GM10266 (cell line): Measurements from ENCODE around the gene SUPT6H.

ENCODE experiments used
- DNase-seq: peaks from one replicate; pipeline ENCODE4 v3.0.0; 2012; ENCODE audit errors: extremely low spot score
- TF ChIP-seq, protein P1 (sequence below): IDR thresholded peaks from 2 replicates; pipeline ENCODE4 v1.5.1; 2012; ENCODE audit warnings: mild to moderate bottlenecking, low read depth; ENCODE audit not compliant: control insufficient read depth, insufficient read depth; ENCODE audit errors: missing control alignments

SUPT6H gene

DNA sequence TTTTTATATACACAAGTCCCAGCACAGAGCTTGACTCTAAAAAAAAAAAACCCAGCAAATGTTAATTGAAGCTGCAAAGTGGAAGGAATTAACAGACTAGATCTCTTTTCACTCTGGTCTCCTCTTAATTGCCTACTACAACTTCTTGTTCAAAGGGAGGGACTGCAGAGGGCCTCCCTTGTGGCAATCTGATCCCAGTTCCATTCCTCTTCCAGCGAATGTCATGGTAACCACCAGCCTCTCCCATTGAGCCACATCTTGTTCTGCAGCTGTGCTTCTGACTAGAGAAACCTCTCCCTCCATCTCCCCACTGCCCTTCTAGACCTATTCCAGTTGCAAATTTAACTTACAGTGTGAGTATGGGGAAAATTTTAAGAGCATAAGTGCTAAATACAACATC, 5.9 kb downstream of the SUPT6H start:
- DNase-seq: no peak
- TF ChIP-seq, protein P1, sequence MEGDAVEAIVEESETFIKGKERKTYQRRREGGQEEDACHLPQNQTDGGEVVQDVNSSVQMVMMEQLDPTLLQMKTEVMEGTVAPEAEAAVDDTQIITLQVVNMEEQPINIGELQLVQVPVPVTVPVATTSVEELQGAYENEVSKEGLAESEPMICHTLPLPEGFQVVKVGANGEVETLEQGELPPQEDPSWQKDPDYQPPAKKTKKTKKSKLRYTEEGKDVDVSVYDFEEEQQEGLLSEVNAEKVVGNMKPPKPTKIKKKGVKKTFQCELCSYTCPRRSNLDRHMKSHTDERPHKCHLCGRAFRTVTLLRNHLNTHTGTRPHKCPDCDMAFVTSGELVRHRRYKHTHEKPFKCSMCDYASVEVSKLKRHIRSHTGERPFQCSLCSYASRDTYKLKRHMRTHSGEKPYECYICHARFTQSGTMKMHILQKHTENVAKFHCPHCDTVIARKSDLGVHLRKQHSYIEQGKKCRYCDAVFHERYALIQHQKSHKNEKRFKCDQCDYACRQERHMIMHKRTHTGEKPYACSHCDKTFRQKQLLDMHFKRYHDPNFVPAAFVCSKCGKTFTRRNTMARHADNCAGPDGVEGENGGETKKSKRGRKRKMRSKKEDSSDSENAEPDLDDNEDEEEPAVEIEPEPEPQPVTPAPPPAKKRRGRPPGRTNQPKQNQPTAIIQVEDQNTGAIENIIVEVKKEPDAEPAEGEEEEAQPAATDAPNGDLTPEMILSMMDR: no peak

DNA sequence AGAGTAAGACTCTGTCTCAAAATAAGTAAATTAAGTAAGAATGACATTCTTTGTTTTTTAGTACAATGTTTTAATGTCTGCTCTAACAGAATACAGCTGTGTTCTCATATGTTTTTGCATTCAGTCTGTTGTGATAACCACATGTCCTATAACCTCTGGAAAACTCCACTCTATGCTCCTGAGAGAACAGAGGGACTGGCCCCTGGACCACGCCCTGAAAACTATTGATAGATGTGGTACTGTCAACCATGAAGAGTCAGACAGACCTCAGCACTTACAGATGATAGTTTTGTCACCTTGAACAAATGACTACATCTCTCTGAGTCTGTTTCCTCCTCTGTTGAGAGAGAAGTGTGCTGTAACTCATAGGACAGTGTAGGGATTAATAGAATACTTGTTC, 7.9 kb downstream of the SUPT6H start:
- no peak for DNase-seq
- TF ChIP-seq, protein P1: no peak

DNA sequence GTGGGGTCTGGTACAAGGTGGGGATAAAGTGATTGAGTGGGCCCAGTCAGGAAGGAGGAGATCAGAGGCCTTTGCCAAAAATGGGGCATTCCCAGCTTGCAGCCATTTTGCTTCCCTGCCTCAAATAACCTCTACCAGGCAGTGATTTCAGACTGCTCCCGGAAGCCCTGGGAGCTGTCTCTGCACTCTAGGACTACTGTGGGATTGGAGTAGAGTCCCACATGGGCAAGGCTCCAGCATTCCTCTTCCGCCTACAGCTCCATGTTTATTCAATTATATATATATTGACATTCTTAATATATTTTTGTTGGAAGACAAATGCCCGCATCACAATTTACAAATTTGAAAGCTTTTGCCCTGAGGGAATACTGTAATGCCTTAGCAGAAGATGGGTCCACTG, 13.5 kb downstream of the SUPT6H start:
- TF ChIP-seq, protein P1: no peak

DNA sequence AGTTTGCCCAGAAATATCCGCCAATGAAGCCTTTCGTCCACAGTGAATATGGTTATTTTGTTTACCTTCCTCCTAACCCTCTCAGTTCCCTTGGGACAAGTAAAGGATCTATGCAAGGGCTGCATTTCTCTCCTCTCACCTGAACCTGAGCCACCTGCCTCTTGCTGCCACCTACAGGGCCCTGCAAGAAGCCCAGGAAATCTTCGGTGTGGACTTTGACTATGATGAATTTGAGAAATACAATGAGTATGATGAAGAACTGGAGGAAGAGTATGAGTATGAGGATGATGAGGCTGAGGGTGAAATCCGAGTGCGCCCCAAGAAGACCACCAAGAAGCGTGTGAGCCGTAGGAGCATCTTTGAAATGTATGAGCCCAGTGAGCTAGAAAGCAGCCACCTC, 14.0 kb downstream of the SUPT6H start:
- TF ChIP-seq, protein P1: no peak
- no peak for DNase-seq

More for the DNA sequence above, 13.5 kb downstream of the SUPT6H start:
- no peak for DNase-seq

DNA sequence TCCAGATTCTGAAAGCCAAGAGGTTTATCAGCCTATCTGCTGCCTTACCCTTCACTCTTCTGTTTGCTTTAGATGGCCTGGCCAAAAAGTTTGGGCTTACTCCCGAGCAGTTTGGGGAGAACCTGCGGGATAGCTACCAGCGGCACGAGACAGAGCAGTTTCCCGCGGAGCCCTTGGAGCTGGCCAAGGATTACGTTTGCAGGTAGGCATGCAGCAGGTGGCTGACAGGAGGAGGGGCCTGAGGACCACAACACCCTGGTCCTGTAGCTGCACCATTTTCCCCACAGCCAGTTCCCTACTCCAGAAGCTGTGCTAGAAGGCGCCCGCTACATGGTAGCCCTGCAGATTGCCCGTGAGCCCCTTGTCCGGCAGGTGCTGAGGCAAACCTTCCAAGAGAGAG, 20.6 kb downstream of the SUPT6H start:
- TF ChIP-seq, protein P1: no peak
- DNase-seq: no peak

DNA sequence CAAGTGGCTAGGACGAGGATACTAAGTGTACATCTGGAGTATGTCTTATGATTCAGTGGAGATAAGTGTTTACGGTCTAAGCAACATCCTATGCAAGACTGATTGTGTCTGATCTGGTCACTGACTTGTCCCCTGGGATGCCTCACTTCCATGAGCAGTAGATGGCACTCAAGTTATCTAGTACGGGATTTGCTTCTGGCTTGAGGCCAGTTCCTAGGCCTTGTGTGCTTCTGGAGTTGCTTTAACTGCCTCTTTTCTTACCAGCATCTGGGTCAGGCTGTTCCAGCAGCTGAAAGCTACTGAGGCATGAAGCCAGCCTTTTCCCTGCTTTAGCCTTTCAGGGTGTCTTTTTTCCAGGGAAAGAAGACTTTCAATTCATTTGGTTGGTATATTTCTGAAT, 23.0 kb downstream of the SUPT6H start:
- DNase-seq: no peak
- TF ChIP-seq, protein P1: no peak

DNA sequence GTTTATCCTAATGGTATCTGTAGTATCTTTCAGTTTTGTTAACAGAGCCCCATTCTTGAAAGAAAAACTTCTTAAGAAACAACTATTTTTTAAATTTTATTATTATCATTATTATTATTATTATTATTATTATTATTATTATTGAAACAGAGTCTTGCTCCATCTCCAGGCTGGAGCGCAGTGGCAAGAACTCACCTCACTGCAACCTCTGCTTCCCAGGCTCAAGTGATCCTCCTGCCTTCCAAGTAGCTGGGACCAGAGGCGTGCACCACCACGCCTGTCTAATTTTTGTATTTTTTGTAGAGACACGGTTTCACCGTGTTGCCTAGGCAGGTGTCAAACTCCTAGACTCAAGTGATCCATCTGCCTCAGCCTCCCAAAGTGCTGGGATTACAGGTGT, 23.4 kb downstream of the SUPT6H start:
- DNase-seq: no peak
- TF ChIP-seq, protein P1: no peak
